Stimulated activated CD4-positive, alpha-beta T cell treated with anti-CD3 and anti-CD28 coated beads, TNF-alpha, amount 100 ng/mL, for 48 hours (primary cell): Measurements from ENCODE around the gene FAN1.

ENCODE experiments used
- DNase-seq, 3 donors: peaks; one replicate each; pipeline ENCODE4 v3.0.0-alpha.2; 2020; ENCODE audit warnings: low read depth in 3 of 3

The FAN1 gene

GRCh38 chr15:30919877-30920550, 16.3 kb downstream of the FAN1 start:
- DNase-seq, result no peak

DNA sequence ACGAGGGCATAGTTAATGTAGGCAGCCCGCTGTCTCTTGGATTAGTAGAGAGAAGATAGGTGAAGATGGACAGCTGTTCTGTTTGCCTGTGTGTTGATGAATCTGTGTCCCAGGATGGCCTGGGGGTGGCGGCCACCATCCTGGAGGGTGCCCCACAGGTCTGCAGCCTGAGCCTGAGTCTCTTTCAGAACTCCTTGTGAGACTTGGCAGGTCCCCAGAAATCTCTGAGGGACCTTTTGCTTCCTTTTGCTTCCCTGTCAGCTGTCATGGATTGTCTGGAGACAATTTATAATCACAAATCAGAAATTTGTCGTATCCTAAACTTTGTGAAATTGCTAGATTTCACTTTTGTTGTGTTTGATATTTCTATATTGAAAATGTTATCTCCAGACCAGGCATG, 17.4 kb downstream of the FAN1 start:
- no peak for DNase-seq

DNA sequence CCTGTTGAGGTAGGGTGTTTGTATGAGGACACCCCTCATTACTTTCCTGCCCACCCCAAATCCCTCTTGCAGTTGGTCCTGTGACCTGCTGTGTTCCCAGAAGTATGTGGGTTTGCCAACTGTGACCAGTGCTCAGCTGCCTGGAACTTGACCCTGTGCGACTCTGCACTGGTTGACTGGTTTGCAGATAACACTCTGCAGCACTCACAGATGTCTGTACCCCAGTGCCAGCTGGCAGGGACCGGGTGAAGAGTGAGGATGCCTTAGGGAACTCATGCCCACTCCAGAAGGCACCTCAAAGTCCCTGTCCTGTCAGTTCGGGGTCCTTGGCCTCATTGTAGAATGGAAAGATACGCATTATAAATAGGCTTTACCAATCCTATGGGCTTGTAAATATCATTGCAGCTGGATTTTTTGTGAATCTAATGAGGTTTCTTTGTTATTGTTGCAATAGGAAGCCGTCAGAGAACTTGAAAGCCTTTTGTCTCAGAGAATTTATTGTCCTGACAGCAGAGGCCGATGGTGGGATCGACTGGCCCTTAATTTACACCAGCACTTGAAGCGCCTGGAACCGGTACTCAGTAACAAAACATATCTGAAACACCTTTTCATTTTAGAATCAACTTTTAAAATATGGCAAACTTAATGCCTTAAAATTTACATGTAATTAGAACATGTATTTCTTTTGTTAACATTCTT, 18.2 kb downstream of the FAN1 start:
- no peak for DNase-seq

DNA sequence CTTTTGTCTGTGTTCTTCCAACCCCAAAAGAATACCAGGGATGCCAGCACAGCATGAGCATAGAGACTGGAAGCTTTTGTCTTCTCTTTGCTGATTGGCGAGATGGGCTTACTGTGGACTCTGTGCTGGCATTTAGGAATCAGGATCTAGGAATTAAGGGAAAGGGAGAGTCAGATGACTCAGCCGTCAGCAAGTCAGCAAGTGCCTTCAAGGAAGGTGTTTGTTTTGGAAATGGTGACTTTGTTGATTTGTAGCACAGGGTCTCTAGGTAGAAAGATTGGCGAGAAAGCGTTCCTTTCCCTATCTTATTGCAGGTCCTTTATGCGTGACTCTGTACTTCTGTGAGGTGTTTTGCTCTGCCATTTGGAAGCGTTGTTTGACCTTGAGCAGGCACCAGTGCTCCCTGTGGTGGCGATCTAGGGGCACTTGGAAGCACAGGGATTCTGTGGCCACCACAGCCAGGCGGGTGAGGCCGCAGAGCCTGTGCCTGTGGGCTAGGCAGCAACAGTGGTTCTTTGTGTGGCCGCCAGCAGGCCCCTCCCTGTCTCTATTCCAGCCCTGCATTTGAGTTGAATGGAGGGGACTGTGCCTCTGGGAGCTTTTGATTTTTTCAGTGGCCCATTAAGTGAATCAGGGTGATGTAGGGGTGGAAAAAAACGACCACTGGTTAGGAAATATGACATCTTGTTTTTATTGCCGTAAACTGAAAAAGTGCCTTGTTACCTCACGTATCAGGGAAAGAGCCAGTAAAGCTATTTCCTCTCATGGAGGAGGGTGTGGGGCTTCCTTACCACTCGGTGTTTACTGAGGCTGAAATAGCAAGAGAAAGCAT, 19.0 kb downstream of the FAN1 start:
- DNase-seq, result no peak

- DNase-seq, result no peak
Measured at GRCh38 chr15:30923429-30923828, 19.7 kb downstream of the FAN1 start.

DNA sequence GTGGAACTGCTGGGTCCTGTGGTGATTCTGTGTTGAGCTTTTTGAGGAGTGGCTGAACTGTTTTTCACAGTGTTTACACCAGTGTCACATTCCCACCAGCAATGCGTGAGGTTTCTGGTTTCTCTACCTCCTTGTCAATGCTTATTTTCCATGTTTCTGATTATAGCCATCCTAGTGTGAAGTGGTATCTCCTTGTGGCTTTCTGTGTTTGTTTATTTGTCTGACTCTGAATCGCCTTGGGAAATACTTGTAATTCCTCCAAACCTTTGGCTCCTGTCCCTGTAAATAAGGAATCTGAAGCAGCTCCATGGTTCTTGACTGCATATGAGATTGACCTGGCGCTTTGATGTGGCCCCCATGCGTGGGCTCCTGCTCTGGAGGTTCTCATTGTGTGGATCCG, 20.6 kb downstream of the FAN1 start:
- no peak for DNase-seq

- DNase-seq, result no peak
Measured at GRCh38 chr15:30925686-30926085, 22.0 kb downstream of the FAN1 start.

DNA sequence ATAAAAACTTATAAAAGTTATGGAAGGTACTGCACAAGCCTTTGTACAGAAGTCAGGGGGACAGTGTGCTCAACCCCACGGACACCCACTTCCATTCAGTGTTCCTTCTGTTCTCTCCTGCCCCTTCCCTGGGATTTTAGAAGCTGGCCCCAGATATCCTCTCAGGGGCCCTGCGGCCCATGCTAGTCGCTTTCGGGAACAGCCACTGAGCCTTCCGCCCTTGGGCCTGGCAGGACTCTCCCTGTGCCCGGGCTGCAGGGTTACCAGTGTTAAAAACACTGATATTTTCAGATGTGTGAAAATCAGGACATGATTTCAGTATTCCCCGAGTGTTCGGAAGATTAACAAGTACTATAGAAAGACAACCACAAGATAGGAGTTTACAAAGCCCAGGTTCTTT, 22.4 kb downstream of the FAN1 start:
- no peak for DNase-seq

DNA sequence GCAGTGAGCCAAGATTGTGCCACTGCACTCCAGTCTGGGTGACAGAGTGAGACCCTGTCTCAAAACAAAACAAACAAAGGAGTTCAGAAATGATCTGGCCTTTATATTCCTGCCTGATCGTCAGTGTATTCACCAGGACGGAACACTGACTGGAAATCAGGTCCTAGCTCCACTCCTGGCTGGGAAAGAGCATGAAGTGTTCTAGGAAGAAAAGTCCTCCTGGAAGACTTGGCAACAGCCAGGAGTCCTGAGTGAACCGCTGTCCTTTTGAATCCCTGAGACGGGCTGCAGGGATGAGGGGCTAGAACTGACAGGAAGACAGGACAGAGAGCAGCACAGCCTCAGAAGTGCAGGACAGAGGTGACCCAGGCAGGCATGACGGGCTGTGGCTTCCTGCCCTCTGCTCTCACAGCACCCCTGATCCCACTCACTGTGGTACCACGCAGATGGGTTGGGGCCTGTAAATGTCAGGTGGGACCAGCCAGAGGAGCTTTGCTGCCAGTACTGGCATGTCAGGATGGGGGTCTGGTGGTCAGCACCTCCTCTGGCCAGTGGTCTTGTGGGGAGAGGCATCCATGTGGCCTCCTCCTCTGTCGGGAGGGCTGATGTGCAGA, 23.5 kb downstream of the FAN1 start:
- no peak for DNase-seq

- DNase-seq, result no peak
Measured at GRCh38 chr15:30928076-30928475, 24.4 kb downstream of the FAN1 start.

- DNase-seq, result no peak
Measured at GRCh38 chr15:30929064-30929669, 25.5 kb downstream of the FAN1 start.

DNA sequence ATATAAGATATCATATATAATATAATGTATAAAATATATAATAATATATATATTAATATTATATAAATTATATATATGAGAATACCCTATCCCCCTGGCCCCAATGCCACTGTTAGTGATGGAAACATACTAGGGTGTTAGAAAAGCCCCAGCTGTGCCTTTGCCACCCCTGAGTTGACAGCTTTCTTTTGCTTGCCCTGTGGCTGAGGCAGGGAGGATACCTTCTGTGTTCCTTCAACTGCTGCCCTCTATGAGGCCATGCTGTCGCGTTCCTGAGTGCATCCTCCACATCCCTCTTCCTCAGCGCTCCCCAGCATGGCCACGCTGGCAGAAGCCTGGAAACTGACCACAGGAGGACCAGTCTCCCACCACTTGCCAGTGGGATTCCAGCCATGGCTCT, 26.3 kb downstream of the FAN1 start:
- DNase-seq, result no peak

DNA sequence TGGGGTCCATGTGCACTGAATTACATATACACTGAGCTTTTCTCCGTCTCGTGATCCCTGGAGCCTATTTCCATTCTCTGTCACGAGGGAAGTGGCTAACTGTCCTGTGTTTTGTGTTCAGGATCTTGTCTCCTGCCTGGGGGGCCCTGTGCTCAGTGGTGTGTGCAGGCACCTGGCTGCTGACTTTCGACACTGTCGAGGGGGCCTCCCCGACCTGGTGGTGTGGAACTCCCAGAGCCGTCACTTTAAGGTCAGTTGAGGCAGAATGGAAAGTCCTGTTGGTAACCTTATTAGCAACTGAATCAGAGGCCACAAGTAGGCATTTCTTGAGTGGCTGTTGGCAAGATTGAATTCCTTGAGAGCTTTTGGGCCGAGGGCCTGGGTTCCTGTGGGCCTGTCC, 26.7 kb downstream of the FAN1 start:
- no peak for DNase-seq

DNA sequence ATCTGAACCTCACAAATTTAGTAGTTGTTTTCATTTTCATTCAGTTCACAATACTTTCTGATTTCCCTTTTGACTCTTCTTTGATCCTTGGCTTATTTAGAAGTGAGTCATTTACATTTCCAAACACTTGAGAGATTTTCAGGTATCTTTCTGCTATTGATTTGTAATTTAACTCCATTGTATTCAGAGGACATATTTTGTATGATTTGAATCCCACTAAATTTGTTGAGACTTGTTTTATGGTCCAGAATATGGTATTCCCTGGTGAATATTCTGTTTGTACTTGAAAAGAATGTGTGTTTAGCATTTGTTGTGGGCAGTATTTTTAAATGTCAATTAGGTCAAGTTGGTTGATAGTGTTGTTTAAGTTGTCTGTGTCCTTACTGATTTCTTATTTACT, 29.6 kb downstream of the FAN1 start:
- no peak for DNase-seq

DNA sequence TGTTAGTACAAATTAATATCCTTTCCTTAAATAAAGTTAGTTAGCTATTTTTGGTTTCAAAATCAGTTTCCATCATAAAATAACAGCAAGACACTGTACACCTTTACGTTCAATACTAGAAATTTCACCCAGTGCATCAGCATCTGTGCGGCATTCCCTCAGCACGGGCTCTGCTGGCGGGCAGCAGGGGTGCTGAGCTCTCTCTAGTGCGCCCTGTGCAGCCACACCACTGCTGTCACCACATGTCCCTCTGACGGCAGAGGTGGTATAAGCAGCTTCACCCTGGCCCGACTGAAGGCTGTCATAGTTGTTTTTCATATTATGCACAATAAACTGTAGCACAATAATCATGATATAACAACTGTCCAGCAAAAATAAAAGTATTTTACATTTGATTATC, 35.4 kb downstream of the FAN1 start:
- no peak for DNase-seq

GRCh38 chr15:30940359-30940758, 36.6 kb downstream of the FAN1 start:
- DNase-seq, result no peak

DNA sequence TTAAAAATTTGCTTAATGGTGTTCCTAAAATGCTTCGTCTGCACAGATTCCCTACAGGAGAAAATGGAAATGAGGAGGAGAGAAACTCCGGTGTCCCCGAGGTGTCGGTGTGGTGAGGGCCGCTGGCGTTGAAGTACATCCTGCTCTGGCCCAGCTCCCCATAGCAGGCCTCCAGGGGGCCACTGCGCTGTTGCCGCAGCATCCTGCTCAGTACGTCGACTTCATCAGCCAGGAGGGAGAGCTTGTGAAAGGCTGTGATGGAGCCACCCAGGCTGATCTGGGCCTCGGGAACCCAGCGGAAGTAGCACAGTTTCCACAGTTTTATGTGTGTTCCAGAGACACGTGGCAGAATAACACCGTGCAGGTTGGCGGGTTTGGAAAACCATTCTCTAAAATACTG, 37.8 kb downstream of the FAN1 start:
- DNase-seq, result no peak

DNA sequence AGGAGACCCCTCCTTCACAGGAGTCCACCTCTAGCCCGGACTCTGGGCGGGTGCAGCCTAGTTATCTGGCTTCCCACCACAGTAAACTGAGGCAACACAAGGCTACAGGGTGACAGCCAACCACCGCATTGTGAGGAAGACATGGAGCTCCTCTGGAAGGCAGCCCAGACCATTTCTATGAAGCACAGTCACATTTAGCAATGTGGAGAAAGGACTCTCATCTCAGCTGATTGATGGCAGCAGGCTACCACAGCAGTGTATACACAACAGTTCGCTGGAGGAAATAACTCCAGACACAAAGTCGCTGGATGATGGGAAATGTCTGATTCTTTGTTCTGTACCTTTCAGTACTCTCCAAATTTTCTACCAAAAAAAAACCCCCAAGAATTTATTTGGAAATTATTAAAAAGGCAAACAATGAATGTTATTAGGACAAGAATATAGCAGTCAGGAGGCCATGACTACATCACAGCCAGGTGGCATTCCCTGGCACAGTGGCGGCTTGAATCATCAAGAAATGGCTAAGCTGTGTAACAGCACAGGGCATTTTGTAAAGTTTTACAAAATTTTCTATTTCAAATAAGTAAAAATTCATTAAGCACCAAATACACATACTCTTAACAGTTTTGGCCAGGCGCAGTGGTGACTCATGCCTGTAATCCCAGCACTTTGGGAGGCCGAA, 40.1 kb downstream of the FAN1 start:
- DNase-seq, result no peak

DNA sequence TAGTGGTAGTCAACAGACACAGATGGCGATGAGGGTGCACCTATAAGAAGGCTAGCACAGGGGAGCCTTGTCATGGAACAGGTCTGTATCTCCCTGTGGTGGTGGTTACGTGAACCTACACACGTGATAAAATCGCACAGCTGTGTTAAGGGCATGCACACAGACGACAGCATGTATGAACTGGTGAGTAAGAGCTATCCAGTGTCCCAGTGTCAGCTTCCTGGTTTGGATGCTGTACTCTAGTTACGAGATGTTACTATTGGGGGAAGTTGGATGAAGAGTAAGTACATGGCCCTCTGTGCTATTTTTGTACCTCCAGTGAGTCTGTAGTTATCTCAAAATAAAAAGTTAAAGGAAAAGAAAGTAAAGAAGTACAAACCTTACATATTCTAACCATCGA, 49.5 kb downstream of the FAN1 start:
- DNase-seq, result no peak

- DNase-seq, result no peak
Measured at GRCh38 chr15:30953731-30954378, 50.1 kb downstream of the FAN1 start.

DNA sequence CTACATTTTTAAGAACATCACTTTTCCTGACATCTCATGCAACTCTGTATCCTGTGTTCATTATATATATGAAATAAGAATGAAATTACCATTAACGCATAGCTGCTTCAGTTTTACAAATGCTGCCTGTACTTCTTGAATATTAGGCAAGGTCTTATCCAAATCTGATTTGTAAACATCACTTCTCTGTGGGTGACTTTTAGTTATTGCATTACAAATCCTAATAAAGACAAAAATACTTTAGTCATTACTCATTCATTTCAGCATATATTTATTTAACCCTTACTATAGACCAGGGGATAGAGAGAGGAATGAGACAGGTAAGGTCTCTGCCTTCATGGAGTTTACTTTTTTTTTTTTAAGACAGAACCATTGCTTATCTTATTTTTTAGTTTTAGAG, 51.0 kb downstream of the FAN1 start:
- no peak for DNase-seq
